ENCODE measurements around the gene DPP10.

DNA sequence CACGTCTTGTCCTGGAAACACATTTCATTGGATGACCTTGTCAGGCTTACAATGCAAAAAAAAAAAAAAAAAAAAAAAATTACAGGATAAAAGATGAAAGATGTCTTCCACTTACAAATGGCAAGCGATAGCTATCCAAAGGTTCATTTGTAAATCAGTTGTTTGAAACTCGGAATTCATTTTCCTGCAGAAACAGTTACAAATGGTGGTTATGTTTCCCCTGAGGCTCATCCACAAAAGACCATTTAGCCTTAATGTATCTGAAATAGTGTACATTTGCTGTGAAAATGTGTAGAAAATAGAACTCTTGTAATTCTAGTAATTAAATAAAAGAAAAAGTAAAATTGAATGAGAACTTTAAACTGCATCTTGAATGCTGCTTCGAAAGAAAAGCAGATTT is 25.9 kb downstream of the DPP10 start:
- TF ChIP-seq, protein P1, sequence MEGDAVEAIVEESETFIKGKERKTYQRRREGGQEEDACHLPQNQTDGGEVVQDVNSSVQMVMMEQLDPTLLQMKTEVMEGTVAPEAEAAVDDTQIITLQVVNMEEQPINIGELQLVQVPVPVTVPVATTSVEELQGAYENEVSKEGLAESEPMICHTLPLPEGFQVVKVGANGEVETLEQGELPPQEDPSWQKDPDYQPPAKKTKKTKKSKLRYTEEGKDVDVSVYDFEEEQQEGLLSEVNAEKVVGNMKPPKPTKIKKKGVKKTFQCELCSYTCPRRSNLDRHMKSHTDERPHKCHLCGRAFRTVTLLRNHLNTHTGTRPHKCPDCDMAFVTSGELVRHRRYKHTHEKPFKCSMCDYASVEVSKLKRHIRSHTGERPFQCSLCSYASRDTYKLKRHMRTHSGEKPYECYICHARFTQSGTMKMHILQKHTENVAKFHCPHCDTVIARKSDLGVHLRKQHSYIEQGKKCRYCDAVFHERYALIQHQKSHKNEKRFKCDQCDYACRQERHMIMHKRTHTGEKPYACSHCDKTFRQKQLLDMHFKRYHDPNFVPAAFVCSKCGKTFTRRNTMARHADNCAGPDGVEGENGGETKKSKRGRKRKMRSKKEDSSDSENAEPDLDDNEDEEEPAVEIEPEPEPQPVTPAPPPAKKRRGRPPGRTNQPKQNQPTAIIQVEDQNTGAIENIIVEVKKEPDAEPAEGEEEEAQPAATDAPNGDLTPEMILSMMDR (conservative IDR thresholded peaks at IDR 0.05; ENCODE audit: low read length), result no peak
- no peak for TF ChIP-seq EZH2phosphoT487 (IDR thresholded peaks at IDR 0.05; ENCODE audit: borderline replicate concordance)
